ENCODE measurements around the gene SLC6A19. TPM values are rescaled to one million over a fixed set of nuclear protein-coding genes. Genes with fewer than 3 reads are reported as not detected.
A peak's percentile ranks its signal among the peaks of the same experiment; 100 is the strongest.

SLC6A19 gene
- total and polyA plus RNA-seq, 2 of the 4 experiments (the other 2 are of a cell fraction): not detected

- H3K79me1 ChIP-seq (ENCODE audit: low read depth in 1 of 2, low read length in 2 of 2): no peaks in the 10 kb centered on the region
- H3K9me1 ChIP-seq (ENCODE audit: insufficient read depth, low read length): no peaks in the 10 kb centered on the region
- no peaks in the 10 kb centered on the region for H3K36me3 ChIP-seq (ENCODE audit: control insufficient read depth, insufficient read depth, low read length)
- no peak overlapping the region for H3K27ac ChIP-seq (ENCODE audit: insufficient read depth, low read length)
- H3K23ac ChIP-seq (ENCODE audit: low read depth, low read length): no peak overlapping the region
- no peak overlapping the region for H2BK20ac ChIP-seq (ENCODE audit: low read depth, low read length)
- ATAC-seq (ENCODE audit: low read depth): no peak
- no peak overlapping the region for H3K4me2 ChIP-seq (ENCODE audit: low read depth, low read length)
- dilution Hi-C loops (cut with HindIII; ENCODE audit: low sequenced_read_pairs, unreplicated experiment) (no loop called here), in situ Hi-C loops (cut with MboI; ENCODE audit: low sequenced_read_pairs) (no loop called here), intact Hi-C loops (cut with micrococcal nuclease) (no loop called here)
- H3K14ac ChIP-seq (replicated peaks; ENCODE audit: low read depth, low read length): no peak overlapping the region
- H3K18ac ChIP-seq (ENCODE audit: low read depth, low read length): no peak overlapping the region
- no peak overlapping the region for H4K8ac ChIP-seq (ENCODE audit: low read depth in 2 of 2, low read length in 2 of 2)
- 47% methylated on average over 3 of the region's 24 CpGs; no CpG with 5 or more reads in 1 of the 2 experiments for WGBS, 2 experiments (ENCODE audit: extremely low coverage in 2 of 2, insufficient read length in 1 of 2)
- H3K27me3 ChIP-seq (ENCODE audit: control insufficient read depth, insufficient read depth, low read length): peaks cover 13% of the 10 kb centered on the region; the same call in 1 of the 2 replicates
- no peak overlapping the region for H3K4ac ChIP-seq (ENCODE audit: low read depth, low read length)
- no peak overlapping the region for H3K9ac ChIP-seq (ENCODE audit: low read depth, low read length)
- H2AFZ ChIP-seq (replicated peaks; ENCODE audit: low read length, poor library complexity): peak overlapping the region; percentile 11
- TF ChIP-seq MAZ (IDR thresholded peaks at IDR 0.05; ENCODE audit: borderline replicate concordance, low read depth, low read length) (no peak), RFX5 (IDR thresholded peaks at IDR 0.05; ENCODE audit: low read depth, low read length) (no peak), CEBPB (IDR thresholded peaks at IDR 0.05; ENCODE audit: low read depth, low read length) (no peak), BHLHE40 (IDR thresholded peaks at IDR 0.05; ENCODE audit: low read depth, low read length) (no peak), MXI1 (IDR thresholded peaks at IDR 0.05; ENCODE audit: borderline replicate concordance, low read depth, low read length) (no peak), USF2 (IDR thresholded peaks at IDR 0.05; ENCODE audit: low read depth, low read length) (no peak), CHD1 (IDR thresholded peaks at IDR 0.05; ENCODE audit: low read depth, low read length) (no peak), ELK1 (IDR thresholded peaks at IDR 0.05; ENCODE audit: borderline replicate concordance, low read depth, low read length) (no peak), POLR2A (IDR thresholded peaks at IDR 0.05; ENCODE audit: low read depth, low read length) (no peak)
- no peak overlapping the region for H4K5ac ChIP-seq (ENCODE audit: low read depth, low read length)
- H4K20me1 ChIP-seq (ENCODE audit: insufficient read depth, low read length): no peaks in the 10 kb centered on the region
- H2BK120ac ChIP-seq (ENCODE audit: low read depth, low read length): no peak overlapping the region
- H2AK5ac ChIP-seq (ENCODE audit: low read depth, low read length): no peak overlapping the region
- H3K4me1 ChIP-seq (ENCODE audit: control insufficient read depth, insufficient read depth, low read length): no peaks in the 10 kb centered on the region
- no peak overlapping the region for H4K91ac ChIP-seq (ENCODE audit: insufficient read depth, low read depth, low read length)
- no peak overlapping the region for H3K56ac ChIP-seq (ENCODE audit: extremely low read depth, insufficient read depth, low read length)
- CTCF ChIA-PET: no interaction called here
- no peak overlapping the region for H3K4me3 ChIP-seq (ENCODE audit: insufficient read depth, low read depth, low read length)
- H2BK5ac ChIP-seq (ENCODE audit: low read depth, low read length, poor library complexity, severe bottlenecking): no peak overlapping the region
- H2BK15ac ChIP-seq (ENCODE audit: low read depth, low read length): no peak overlapping the region
- H2AK9ac ChIP-seq (replicated peaks; ENCODE audit: low read depth, low read length, poor library complexity): peak overlapping the region; percentile 42
- DNase-seq: no peak
- no peaks in the 10 kb centered on the region for H3K9me3 ChIP-seq (ENCODE audit: control insufficient read depth, insufficient read depth, low read length)
- no TSS peak for BruUV-seq (replicated peaks)
- POLR2A ChIA-PET (ENCODE audit: unreplicated experiment): no interaction called here
Observed at GRCh38 chr5:1195916-1196315, 5.5 kb upstream of the SLC6A19 start.

All from IMR-90 (cell line).